GM12878 (cell line): Measurements from ENCODE around the gene CTDP1. TPM values are rescaled to one million over a fixed set of nuclear protein-coding genes. Genes with fewer than 3 reads are reported as not detected.

Source experiments
- ATAC-seq: fragments of 200-7000 bp; cut with Tn5 transposase; 3 replicates; pipeline ENCODE4 v1.9.1; 2020; ENCODE audit warnings: mild to moderate bottlenecking, moderate library complexity
- BruUV-seq: library from RNA; stranded (reverse); fragments of 400-500 nt; replicated peaks from 2 replicates; lab custom pipeline; 2021; lab: Mats Ljungman, UMichigan
- CTCF ChIA-PET: fragments of 300-600 bp; sonication (Branson Sonifier 250); formaldehyde crosslinking; extraction: SDS; loops from one replicate; lab custom pipeline; 2021; ENCODE audit warnings: inconsistent platforms; lab: Yijun Ruan, JAX
- POLR2A ChIA-PET: fragments of 350-600 bp; formaldehyde crosslinking; extraction: SDS; loops from one replicate; lab custom pipeline; 2021; ENCODE audit warnings: inconsistent platforms; lab: Charles Lee
- RAD21 ChIA-PET: fragments of 300-600 bp; sonication (Branson Sonifier 250); formaldehyde crosslinking; loops from one replicate; lab custom pipeline; 2023; ENCODE audit warnings: antibody characterized with exemption; ENCODE audit not compliant: unreplicated experiment; lab: Charles Lee
- SMC1A ChIA-PET: fragments of 300-600 bp; sonication (Branson Sonifier 250); formaldehyde crosslinking; loops from one replicate; lab custom pipeline; 2023; ENCODE audit not compliant: unreplicated experiment, uncharacterized antibody; lab: Charles Lee
- DNase-seq: peaks from one replicate; pipeline ENCODE4 v3.0.0-alpha.2; 2011; ENCODE audit warnings: low read depth, low spot score
- FAIRE-seq: peaks from 3 replicates; lab custom pipeline; 2011; peaks lifted over from hg19 to GRCh38; lab: Jason Lieb, UNC
- H2AFZ ChIP-seq: 2 replicates; pipeline ENCODE4 v1.6.0; 2011; ENCODE audit warnings: low read depth, low read length, control low read depth; ENCODE audit not compliant: control insufficient read depth
- H3K27ac ChIP-seq: 2 replicates; pipeline ENCODE4 v1.5.1; 2011; ENCODE audit warnings: control low read depth; ENCODE audit not compliant: control insufficient read depth, insufficient read depth
- H3K27me3 ChIP-seq, 2 experiments: replicated peaks in 1 of 2; 2 replicates each; pipeline versions ENCODE4 v1.6.0 to v1.6.1; 2011; ENCODE audit warnings: low read length in 1 of 2; ENCODE audit not compliant: control insufficient read depth in 2 of 2, insufficient read depth in 2 of 2
- H3K36me3 ChIP-seq, 2 experiments: 2 replicates each; pipeline ENCODE4 v1.5.1; 2011; ENCODE audit warnings: low read length in 1 of 2; ENCODE audit not compliant: control insufficient read depth in 2 of 2, insufficient read depth in 2 of 2
- H3K4me1 ChIP-seq: 2 replicates; pipeline ENCODE4 v1.6.1; 2011; ENCODE audit warnings: mild to moderate bottlenecking, low read length, moderate library complexity, mixed read lengths; ENCODE audit not compliant: control insufficient read depth, insufficient read depth
- H3K4me2 ChIP-seq: 2 replicates; pipeline ENCODE4 v1.6.0; 2011; ENCODE audit warnings: control low read depth; ENCODE audit not compliant: control insufficient read depth, insufficient read depth
- H3K4me3 ChIP-seq: fragments of 200-600 bp; sonication (generic); 2 replicates; pipeline ENCODE4 v1.5.1; 2016
- H3K79me2 ChIP-seq: 2 replicates; pipeline ENCODE4 v1.6.0; 2011; ENCODE audit warnings: low read length; ENCODE audit not compliant: control insufficient read depth, insufficient read depth
- H3K9ac ChIP-seq: 2 replicates; pipeline ENCODE4 v1.8.0; 2011; ENCODE audit warnings: low read length, control low read depth, mixed read lengths; ENCODE audit not compliant: control insufficient read depth, insufficient read depth
- H3K9me3 ChIP-seq: replicated peaks from 3 replicates; pipeline ENCODE4 v1.5.1; 2011; ENCODE audit warnings: mild to moderate bottlenecking, low read length; ENCODE audit not compliant: control insufficient read depth, insufficient read depth
- H4K20me1 ChIP-seq: 2 replicates; pipeline ENCODE4 v1.6.0; 2011; ENCODE audit not compliant: control insufficient read depth, insufficient read depth
- ATF7 ChIP-seq: fragments of 450-650 bp; IDR thresholded peaks from 2 replicates; pipeline ENCODE4 v1.6.1; 2016; ENCODE audit warnings: low read depth, mild to moderate bottlenecking
- BCL11A ChIP-seq: IDR thresholded peaks from 2 replicates; pipeline ENCODE4 v1.6.1; 2011; ENCODE audit warnings: low read depth, low read length
- BHLHE40 ChIP-seq, 2 experiments: fragments of 450-650 bp in 1 of 2; IDR thresholded peaks; 2 replicates each; pipeline ENCODE4 v1.6.1; 2011 to 2017; ENCODE audit warnings: low read depth in 2 of 2, borderline replicate concordance in 1 of 2, improper control_type of control experiment in 1 of 2, low read length in 1 of 2, mild to moderate bottlenecking in 1 of 2
- CREB1 ChIP-seq: IDR thresholded peaks from 2 replicates; pipeline ENCODE4 v1.6.1; 2012; ENCODE audit warnings: low read depth, mild to moderate bottlenecking, inconsistent platforms
- CREM ChIP-seq: IDR thresholded peaks from 2 replicates; pipeline ENCODE4 v1.6.1; 2014; ENCODE audit warnings: antibody characterized with exemption, low read depth
- KLF5 ChIP-seq: fragments of 450-650 bp; IDR thresholded peaks from 2 replicates; pipeline ENCODE4 v1.6.1; 2014; ENCODE audit warnings: mild to moderate bottlenecking; ENCODE audit not compliant: partially characterized antibody
- NFIC ChIP-seq: IDR thresholded peaks from 2 replicates; pipeline ENCODE4 v1.6.1; 2012; ENCODE audit warnings: low read depth, mild to moderate bottlenecking, inconsistent platforms, low read length, moderate library complexity
- PAX8 ChIP-seq: fragments of 450-650 bp; IDR thresholded peaks from 2 replicates; pipeline ENCODE4 v1.6.1; 2017; ENCODE audit warnings: mild to moderate bottlenecking, moderate library complexity
- POU2F2 ChIP-seq: IDR thresholded peaks from 3 replicates; pipeline ENCODE4 v1.6.1; 2011; ENCODE audit warnings: low read depth, mild to moderate bottlenecking, low read length, borderline replicate concordance
- RUNX3 ChIP-seq: IDR thresholded peaks from 2 replicates; pipeline ENCODE4 v1.6.1; 2012; ENCODE audit warnings: low read length, inconsistent platforms
- SREBF1 ChIP-seq: IDR thresholded peaks from 2 replicates; pipeline ENCODE4 v1.6.1; 2012; ENCODE audit warnings: mild to moderate bottlenecking, low read length
- SUZ12 ChIP-seq: fragments of 200-600 bp; sonication (generic); IDR thresholded peaks from one replicate; pipeline ENCODE4 v1.6.1; 2018; ENCODE audit warnings: antibody characterized with exemption, mild to moderate bottlenecking; ENCODE audit not compliant: unreplicated experiment
- TARDBP ChIP-seq: IDR thresholded peaks from 2 replicates; pipeline ENCODE4 v1.6.1; 2016; ENCODE audit warnings: borderline replicate concordance
- TCF7 ChIP-seq: IDR thresholded peaks from 2 replicates; pipeline ENCODE4 v1.6.1; 2014; ENCODE audit warnings: antibody characterized with exemption, borderline replicate concordance
- USF2 ChIP-seq: IDR thresholded peaks from 2 replicates; pipeline ENCODE4 v1.6.1; 2011; ENCODE audit warnings: low read depth, low read length, improper control_type of control experiment, borderline replicate concordance
- ZNF274 ChIP-seq: IDR thresholded peaks from one replicate; pipeline ENCODE4 v1.8.0; 2011; ENCODE audit not compliant: insufficient read length, insufficient read depth
- ZSCAN29 ChIP-seq: fragments of 450-650 bp; IDR thresholded peaks from 2 replicates; pipeline ENCODE4 v1.6.1; 2017; ENCODE audit warnings: mild to moderate bottlenecking, moderate library complexity
- WGBS: methylation state at CpG from one replicate; pipeline ENCODE4 v1.1.6; 2016; ENCODE audit warnings: low lambda C conversion rate; ENCODE audit not compliant: insufficient replicate concordance, insufficient coverage; ENCODE audit errors: missing lambda C conversion rate; 5-methylcytosine and 5-hydroxymethylcytosine counted together
- in situ Hi-C: fragments of 300-500 bp; cut with MboI; formaldehyde crosslinking; loops from 9 replicates; pipeline ENCODE4 v1.14.3; 2018; ENCODE audit warnings: mixed read lengths
- intact Hi-C: fragments of 100-400 bp; cut with micrococcal nuclease; formaldehyde crosslinking; loops from one replicate; pipeline ENCODE4 v1.14.2; 2022; ENCODE audit not compliant: unreplicated experiment
- polyA plus RNA-seq, 11 experiments: library from polyadenylated mRNA; depleted of rRNA in 4 of 11; unstranded in 6 of 11; stranded (reverse) in 5 of 11; fragments of >200 nt; fragmentation: Nextera tagmentation in 4 of 11; fragmentation: Illumina TruSeq in 1 of 11; extraction: Ambion mirVana in 4 of 11; extraction: Trizol in 1 of 11; gene quantifications; 1 replicate in 1 of 11; 2 replicates in 10 of 11; pipeline versions ENCODE4 v1.2.1 to v1.2.3, GENCODE V29; 2011 to 2016; ENCODE audit warnings: inconsistent platforms in 2 of 11, missing spikeins in 2 of 11, low read depth in 1 of 11
- total RNA-seq, 4 experiments: library from RNA; depleted of rRNA in 3 of 4; stranded (reverse); fragments of >200 nt in 3 of 4; fragmentation: Illumina TruSeq in 1 of 4; extraction: Trizol in 1 of 4; gene quantifications; 2 replicates each; pipeline versions ENCODE4 v1.2.1 to v1.2.3, GENCODE V29; 2013 to 2021
- TF ChIP-seq, protein P1 (sequence below): fragments of 150-350 bp; IDR thresholded peaks from 2 replicates; pipeline ENCODE4 v1.6.1; 2014; ENCODE audit warnings: mild to moderate bottlenecking, low read depth, low read length
- TF ChIP-seq, protein P2 (sequence below): IDR thresholded peaks from 2 replicates; pipeline ENCODE4 v1.6.1; 2012; ENCODE audit warnings: low read length, inconsistent platforms

Gene CTDP1
- total and polyA plus RNA-seq, 10 of the 15 experiments (the other 5 are each of a cell fraction or from before 2014, with no cell fraction given), result 0.32 to 31.3 (median 8.8) TPM

DNA sequence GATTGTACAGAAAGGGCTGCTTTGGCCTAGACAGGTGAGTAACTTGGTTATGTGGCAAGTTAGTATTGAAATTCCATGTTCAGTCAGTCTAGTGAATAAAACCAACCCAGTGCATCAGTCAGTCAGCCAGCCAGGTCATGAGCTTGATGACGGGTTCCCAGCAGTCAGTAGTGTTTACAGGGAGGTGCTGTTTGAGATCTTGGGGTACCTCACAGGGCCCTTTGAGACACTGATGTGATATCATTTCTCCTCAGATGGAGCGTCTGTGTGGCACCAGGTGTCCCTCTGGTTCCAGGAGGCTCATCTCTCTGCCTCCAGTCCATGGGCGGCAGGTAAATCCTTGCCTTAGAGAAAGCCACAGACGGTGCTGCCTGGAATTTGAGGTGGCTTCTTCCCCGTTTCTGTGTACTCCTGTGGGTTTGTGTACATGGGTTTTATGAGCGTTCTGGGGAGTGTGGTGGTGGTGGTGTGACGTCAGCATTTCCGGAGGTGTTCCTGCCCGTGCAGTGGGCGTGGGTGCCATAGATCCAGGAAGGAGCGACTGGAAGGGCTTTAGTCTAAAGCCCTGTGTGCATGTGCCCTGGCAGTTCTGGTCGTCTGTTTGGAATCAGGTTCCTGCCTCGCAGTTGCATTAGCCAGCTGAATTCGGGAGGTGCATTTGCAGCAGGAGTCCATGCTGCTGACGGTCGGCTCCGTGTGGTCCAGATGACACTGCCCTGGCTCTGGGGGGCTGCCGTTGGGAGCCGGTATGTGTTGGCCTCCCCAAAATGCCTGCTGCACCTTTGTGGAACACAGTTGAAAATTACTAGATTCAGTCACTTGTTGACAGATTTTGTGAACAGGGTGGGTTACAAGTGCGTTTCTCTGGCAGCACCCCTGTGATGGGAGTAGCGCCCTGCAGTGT lies 2.1 kb downstream of the CTDP1 start:
- 89% methylated on average over 21 of the region's 21 CpGs for WGBS
- Histone ChIP-seq H3K36me3 (peaks cover 0 to 5% of the 10 kb centered on the region in 2 experiments; a peak in 2 of 4 replicates), H3K79me2 (peaks cover 76% of the 10 kb centered on the region), H3K27me3 (no peaks in the 10 kb centered on the region), H3K4me3 (peak overlapping the region; percentile 61; the same call in 1 of the 2 replicates), H2AFZ (no peak overlapping the region), H3K4me1 (peaks cover 33% of the 10 kb centered on the region), H4K20me1 (peaks cover 2% of the 10 kb centered on the region; the same call in 1 of the 2 replicates), H3K9me3 (no peaks in the 10 kb centered on the region; the same call in 2 of the 3 replicates), H3K4me2 (peak overlapping the region; percentile 95), H3K9ac (peak overlapping the region; percentile 25; the same call in 1 of the 2 replicates), H3K27ac (peak overlapping the region; percentile 5; the same call in 1 of the 2 replicates)
- ChIA-PET RAD21 (no interaction called here), CTCF (interaction anchor here (1.3 kb wide), 1 partner anchor 27 kb away, joined by 3 read pairs; no protein-coding TSS in a partner anchor), SMC1A (no interaction called here), POLR2A (no interaction called here)
- DNase-seq, result no peak
- no peak for ATAC-seq
- TF ChIP-seq, protein P1, sequence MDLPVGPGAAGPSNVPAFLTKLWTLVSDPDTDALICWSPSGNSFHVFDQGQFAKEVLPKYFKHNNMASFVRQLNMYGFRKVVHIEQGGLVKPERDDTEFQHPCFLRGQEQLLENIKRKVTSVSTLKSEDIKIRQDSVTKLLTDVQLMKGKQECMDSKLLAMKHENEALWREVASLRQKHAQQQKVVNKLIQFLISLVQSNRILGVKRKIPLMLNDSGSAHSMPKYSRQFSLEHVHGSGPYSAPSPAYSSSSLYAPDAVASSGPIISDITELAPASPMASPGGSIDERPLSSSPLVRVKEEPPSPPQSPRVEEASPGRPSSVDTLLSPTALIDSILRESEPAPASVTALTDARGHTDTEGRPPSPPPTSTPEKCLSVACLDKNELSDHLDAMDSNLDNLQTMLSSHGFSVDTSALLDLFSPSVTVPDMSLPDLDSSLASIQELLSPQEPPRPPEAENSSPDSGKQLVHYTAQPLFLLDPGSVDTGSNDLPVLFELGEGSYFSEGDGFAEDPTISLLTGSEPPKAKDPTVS, result no peak
- TF ChIP-seq POU2F2 (no peak), ZSCAN29 (no peak), TCF7 (no peak), CREB1 (peak; percentile 58; the same call in 1 of the 2 replicates), RUNX3 (0 out of 2 replicates have a peak, but pooled peaks have one; percentile 35), ZNF274 (no peak), NFIC (no peak), SREBF1 (no peak), PAX8 (no peak), BHLHE40 (IDR thresholded peaks at IDR 0.05; ENCODE audit: borderline replicate concordance in 1 of 2, low read depth in 2 of 2, low read length in 1 of 2) (peak in 1 of 2 experiments; percentile 59; a peak in 1 of 4 replicates), BCL11A (no peak), SUZ12 (no peak), KLF5 (no peak), ATF7 (0 out of 2 replicates have a peak, but pooled peaks have one; percentile 12), CREM (peak; percentile 70; the same call in 1 of the 2 replicates), USF2 (no peak), TARDBP (no peak)
- TF ChIP-seq, protein P2, sequence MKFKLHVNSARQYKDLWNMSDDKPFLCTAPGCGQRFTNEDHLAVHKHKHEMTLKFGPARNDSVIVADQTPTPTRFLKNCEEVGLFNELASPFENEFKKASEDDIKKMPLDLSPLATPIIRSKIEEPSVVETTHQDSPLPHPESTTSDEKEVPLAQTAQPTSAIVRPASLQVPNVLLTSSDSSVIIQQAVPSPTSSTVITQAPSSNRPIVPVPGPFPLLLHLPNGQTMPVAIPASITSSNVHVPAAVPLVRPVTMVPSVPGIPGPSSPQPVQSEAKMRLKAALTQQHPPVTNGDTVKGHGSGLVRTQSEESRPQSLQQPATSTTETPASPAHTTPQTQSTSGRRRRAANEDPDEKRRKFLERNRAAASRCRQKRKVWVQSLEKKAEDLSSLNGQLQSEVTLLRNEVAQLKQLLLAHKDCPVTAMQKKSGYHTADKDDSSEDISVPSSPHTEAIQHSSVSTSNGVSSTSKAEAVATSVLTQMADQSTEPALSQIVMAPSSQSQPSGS, result no peak
- BruUV-seq, result no TSS peak
- intact Hi-C loops (loop anchor here (2.0 to 10.0 kb wide), 3 partner anchors 281 to 463 kb away; partner anchors contain the start of gene TXNL4A), in situ Hi-C loops (loop anchor here (5.0 kb wide), 2 partner anchors 276 to 356 kb away; no protein-coding TSS in a partner anchor)
- FAIRE-seq, result no peak
